ENCODE measurements around the gene TMEM19. TPM values are rescaled to one million over a fixed set of nuclear protein-coding genes. Genes with fewer than 3 reads are reported as not detected.
A peak's percentile ranks its signal among the peaks of the same experiment; 100 is the strongest.

The TMEM19 gene
- total RNA-seq, 1 experiment from 2014 or later: 18.9 TPM

DNA sequence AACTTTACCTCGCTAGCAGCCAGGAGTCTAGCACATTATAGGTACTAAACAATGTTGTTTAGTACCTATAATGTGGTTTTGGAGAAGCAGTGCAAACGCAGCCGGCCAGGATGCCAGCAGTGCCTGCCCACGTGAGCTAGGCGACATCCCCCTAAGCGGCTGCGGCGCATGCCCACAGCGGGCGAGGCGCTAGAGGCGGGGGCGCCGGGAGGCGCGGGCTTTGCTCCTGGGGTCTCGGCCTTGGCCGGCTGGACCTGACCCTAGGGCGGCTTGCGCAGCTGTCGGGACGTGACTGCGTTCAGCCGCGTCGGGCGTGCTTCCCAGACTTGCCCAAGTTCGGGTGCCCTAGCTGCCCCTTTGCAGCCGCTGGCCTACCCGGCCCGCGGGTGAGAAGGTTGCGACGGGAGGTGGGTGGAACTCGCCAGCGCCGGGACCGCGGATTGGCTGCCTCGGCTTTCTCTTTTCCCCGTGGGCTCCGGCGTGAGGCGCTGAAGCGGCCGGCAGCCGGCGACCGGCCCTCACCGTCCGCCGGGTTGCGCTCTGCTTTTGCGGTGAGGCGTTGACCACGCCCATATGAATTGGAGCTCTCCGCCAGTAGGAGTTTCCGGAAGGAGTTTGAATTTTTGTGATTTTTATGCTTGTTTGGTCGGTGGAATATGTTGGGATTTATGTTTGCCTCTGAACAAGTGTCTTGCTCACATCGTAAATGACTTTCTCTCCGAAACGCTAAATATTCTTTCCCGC is at the start of gene TMEM19 (continued):
- peak; percentile 67 for TF ChIP-seq RAD21 (IDR thresholded peaks at IDR 0.05; ENCODE audit: low read depth)
- TF ChIP-seq, protein P1, sequence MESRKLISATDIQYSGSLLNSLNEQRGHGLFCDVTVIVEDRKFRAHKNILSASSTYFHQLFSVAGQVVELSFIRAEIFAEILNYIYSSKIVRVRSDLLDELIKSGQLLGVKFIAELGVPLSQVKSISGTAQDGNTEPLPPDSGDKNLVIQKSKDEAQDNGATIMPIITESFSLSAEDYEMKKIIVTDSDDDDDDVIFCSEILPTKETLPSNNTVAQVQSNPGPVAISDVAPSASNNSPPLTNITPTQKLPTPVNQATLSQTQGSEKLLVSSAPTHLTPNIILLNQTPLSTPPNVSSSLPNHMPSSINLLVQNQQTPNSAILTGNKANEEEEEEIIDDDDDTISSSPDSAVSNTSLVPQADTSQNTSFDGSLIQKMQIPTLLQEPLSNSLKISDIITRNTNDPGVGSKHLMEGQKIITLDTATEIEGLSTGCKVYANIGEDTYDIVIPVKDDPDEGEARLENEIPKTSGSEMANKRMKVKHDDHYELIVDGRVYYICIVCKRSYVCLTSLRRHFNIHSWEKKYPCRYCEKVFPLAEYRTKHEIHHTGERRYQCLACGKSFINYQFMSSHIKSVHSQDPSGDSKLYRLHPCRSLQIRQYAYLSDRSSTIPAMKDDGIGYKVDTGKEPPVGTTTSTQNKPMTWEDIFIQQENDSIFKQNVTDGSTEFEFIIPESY (IDR thresholded peaks at IDR 0.05; ENCODE audit: extremely low read depth, insufficient replicate concordance, low read length): no peak

DNA sequence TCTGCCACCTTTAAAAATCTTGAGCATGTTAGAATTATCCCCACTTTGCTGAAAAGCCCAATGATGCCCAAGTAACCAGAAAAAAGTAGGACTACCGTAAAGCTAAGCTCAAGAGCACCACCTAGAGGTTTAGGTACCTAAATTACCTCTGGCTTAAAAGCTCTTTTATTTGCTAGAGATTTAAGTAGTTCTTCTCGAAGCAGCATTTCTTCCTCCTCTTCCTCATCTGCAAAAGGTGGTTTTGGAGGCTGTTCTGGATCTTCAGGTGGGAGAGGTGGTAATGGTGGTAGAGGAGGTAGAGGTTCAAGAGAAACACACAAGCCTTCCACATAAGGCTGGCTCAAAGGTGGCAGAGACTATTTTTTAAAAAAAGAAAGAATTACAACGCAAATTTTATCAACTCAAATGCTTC is 49.2 kb upstream of the TMEM19 start:
- BruUV-seq (replicated peaks): no TSS peak
- H3K4me1 ChIP-seq (ENCODE audit: control insufficient read depth in 1 of 2, insufficient read depth in 2 of 2, low read length in 2 of 2): peaks cover 0 to 4% of the 10 kb centered on the region in 2 experiments; a peak in 1 of 4 replicates
- H3K9ac ChIP-seq (ENCODE audit: low read length): no peak overlapping the region
- POLR2A ChIA-PET: interaction anchor here (0.9 to 1.0 kb wide), 2 partner anchors 10 to 110 kb away, joined by 3 to 5 read pairs; no protein-coding TSS in a partner anchor
- RAD21 ChIA-PET (ENCODE audit: low non-redundant PET in 1 of 2, low total read pairs in 2 of 2, uncharacterized antibody in 2 of 2, unreplicated experiment in 2 of 2): interaction anchor here in 1 of 2 experiments (1.0 kb wide), 1 partner anchor 110 kb away, joined by 6 read pairs; no protein-coding TSS in a partner anchor
- H3K27me3 ChIP-seq (ENCODE audit: insufficient read depth, low read length): no peaks in the 10 kb centered on the region
- peaks cover 43% of the 10 kb centered on the region for H3K79me2 ChIP-seq (ENCODE audit: insufficient read depth, low read length)
- H3K27ac ChIP-seq (ENCODE audit: low read depth, low read length): no peak overlapping the region
- peaks cover 4% of the 10 kb centered on the region; the same call in 1 of the 2 replicates for H4K20me1 ChIP-seq (ENCODE audit: insufficient read depth)
- DNase-seq (ENCODE audit: low read depth, low spot score) (peak; percentile 57), ATAC-seq (peak; percentile 69)
- CTCF ChIA-PET: interaction anchor here (0.6 to 3.3 kb wide), 17 partner anchors 8 to 511 kb away, joined by 3 to 39 read pairs (median 4); partner anchors contain the start of genes RAB21, THAP2 and ZFC3H1
- H2AFZ ChIP-seq (ENCODE audit: low read depth, low read length, poor library complexity, severe bottlenecking): no peak overlapping the region
- intact Hi-C loops (cut with micrococcal nuclease): loop anchor here (1.0 kb wide), 2 partner anchors 221 to 419 kb away; no protein-coding TSS in a partner anchor
- H3K4me2 ChIP-seq (ENCODE audit: low read length): no peak overlapping the region
- H3K9me3 ChIP-seq (ENCODE audit: control insufficient read depth in 1 of 2, insufficient read depth in 1 of 2, low read depth in 1 of 2, low read length in 2 of 2): no peaks in the 10 kb centered on the region
- H3K36me3 ChIP-seq (ENCODE audit: control insufficient read depth in 1 of 2, insufficient read depth in 2 of 2, low read length in 2 of 2): peaks cover 54 to 56% of the 10 kb centered on the region in 2 experiments
- no peak overlapping the region for H3K4me3 ChIP-seq (replicated peaks in 1 of 2; ENCODE audit: low read depth in 1 of 2, low read length in 2 of 2)
- H3K9me2 ChIP-seq (ENCODE audit: insufficient read depth): no peaks in the 10 kb centered on the region
- no peak for TF ChIP-seq SRF (IDR thresholded peaks at IDR 0.05; ENCODE audit: low read depth)
- TF ChIP-seq ZFX (IDR thresholded peaks at IDR 0.05): no peak
- TF ChIP-seq, protein P2, sequence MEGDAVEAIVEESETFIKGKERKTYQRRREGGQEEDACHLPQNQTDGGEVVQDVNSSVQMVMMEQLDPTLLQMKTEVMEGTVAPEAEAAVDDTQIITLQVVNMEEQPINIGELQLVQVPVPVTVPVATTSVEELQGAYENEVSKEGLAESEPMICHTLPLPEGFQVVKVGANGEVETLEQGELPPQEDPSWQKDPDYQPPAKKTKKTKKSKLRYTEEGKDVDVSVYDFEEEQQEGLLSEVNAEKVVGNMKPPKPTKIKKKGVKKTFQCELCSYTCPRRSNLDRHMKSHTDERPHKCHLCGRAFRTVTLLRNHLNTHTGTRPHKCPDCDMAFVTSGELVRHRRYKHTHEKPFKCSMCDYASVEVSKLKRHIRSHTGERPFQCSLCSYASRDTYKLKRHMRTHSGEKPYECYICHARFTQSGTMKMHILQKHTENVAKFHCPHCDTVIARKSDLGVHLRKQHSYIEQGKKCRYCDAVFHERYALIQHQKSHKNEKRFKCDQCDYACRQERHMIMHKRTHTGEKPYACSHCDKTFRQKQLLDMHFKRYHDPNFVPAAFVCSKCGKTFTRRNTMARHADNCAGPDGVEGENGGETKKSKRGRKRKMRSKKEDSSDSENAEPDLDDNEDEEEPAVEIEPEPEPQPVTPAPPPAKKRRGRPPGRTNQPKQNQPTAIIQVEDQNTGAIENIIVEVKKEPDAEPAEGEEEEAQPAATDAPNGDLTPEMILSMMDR (IDR thresholded peaks at IDR 0.05 in 2 of 3, conservative IDR thresholded peaks at IDR 0.05 in 1 of 3; ENCODE audit: borderline replicate concordance in 1 of 3, insufficient read depth in 1 of 3, low read depth in 2 of 3, low read length in 2 of 3): peak; percentile 42 to 79 (median 78); a peak in 5 of 6 replicates
- TF ChIP-seq, protein P1 (IDR thresholded peaks at IDR 0.05; ENCODE audit: extremely low read depth, insufficient replicate concordance, low read length): no peak
- TF ChIP-seq YY1 (IDR thresholded peaks at IDR 0.05; ENCODE audit: extremely low read depth, insufficient replicate concordance, low read depth, low read length): no peak
- no peak for TF ChIP-seq EZH2phosphoT487 (IDR thresholded peaks at IDR 0.05; ENCODE audit: borderline replicate concordance)
- TF ChIP-seq SIN3A (IDR thresholded peaks at IDR 0.05; ENCODE audit: low read depth): no peak
- TF ChIP-seq, protein P3, sequence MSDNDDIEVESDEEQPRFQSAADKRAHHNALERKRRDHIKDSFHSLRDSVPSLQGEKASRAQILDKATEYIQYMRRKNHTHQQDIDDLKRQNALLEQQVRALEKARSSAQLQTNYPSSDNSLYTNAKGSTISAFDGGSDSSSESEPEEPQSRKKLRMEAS (IDR thresholded peaks at IDR 0.05): no peak
- TF ChIP-seq POLR2A (IDR thresholded peaks at IDR 0.05; ENCODE audit: borderline replicate concordance, extremely low read depth, insufficient read depth, insufficient read length): no peak
- TF ChIP-seq, protein P4, sequence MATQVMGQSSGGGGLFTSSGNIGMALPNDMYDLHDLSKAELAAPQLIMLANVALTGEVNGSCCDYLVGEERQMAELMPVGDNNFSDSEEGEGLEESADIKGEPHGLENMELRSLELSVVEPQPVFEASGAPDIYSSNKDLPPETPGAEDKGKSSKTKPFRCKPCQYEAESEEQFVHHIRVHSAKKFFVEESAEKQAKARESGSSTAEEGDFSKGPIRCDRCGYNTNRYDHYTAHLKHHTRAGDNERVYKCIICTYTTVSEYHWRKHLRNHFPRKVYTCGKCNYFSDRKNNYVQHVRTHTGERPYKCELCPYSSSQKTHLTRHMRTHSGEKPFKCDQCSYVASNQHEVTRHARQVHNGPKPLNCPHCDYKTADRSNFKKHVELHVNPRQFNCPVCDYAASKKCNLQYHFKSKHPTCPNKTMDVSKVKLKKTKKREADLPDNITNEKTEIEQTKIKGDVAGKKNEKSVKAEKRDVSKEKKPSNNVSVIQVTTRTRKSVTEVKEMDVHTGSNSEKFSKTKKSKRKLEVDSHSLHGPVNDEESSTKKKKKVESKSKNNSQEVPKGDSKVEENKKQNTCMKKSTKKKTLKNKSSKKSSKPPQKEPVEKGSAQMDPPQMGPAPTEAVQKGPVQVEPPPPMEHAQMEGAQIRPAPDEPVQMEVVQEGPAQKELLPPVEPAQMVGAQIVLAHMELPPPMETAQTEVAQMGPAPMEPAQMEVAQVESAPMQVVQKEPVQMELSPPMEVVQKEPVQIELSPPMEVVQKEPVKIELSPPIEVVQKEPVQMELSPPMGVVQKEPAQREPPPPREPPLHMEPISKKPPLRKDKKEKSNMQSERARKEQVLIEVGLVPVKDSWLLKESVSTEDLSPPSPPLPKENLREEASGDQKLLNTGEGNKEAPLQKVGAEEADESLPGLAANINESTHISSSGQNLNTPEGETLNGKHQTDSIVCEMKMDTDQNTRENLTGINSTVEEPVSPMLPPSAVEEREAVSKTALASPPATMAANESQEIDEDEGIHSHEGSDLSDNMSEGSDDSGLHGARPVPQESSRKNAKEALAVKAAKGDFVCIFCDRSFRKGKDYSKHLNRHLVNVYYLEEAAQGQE (IDR thresholded peaks at IDR 0.05; ENCODE audit: low read depth): no peak
- no peak for TF ChIP-seq JUND (IDR thresholded peaks at IDR 0.05)
- peak; percentile 62 for TF ChIP-seq RAD21 (IDR thresholded peaks at IDR 0.05; ENCODE audit: low read depth)
